Ovary (tissue), 9 donors: Measurements from ENCODE around the gene ATXN2. TPM values are rescaled to one million over a fixed set of nuclear protein-coding genes. Genes with fewer than 3 reads are reported as not detected.
"Not testable (repeated sequence)": the region's sequence is repeated elsewhere in the genome, so short reads cannot be mapped to it uniquely, and the experiment has no call there.

Experiments used
- DNase-seq, 5 donors: peaks; one replicate each; pipeline ENCODE4 v3.0.0-alpha.2; 2019 to 2020
- H3K27ac ChIP-seq, 2 donors: fragments of 200-600 bp; one replicate each; pipeline versions ENCODE4 v1.5.1 to v1.8.0; 2019 to 2022
- H3K27me3 ChIP-seq: fragments of 200-600 bp; one replicate; pipeline ENCODE4 v1.8.0; 2022
- H3K36me3 ChIP-seq: fragments of 200-600 bp; sonication (generic); one replicate; pipeline ENCODE4 v1.5.1; 2019
- H3K4me1 ChIP-seq: one replicate; pipeline ENCODE4 v1.8.1; 2013; ENCODE audit warnings: mild to moderate bottlenecking, moderate library complexity; ENCODE audit not compliant: insufficient read depth
- H3K4me3 ChIP-seq: fragments of 200-600 bp; sonication (generic); one replicate; pipeline ENCODE4 v1.5.1; 2017
- H3K9me3 ChIP-seq, 2 donors: fragments of 200-600 bp in 1 of 2; sonication (generic) in 1 of 2; one replicate each; pipeline versions ENCODE4 v1.5.1 to v1.8.1; 2013 to 2019; ENCODE audit warnings: mild to moderate bottlenecking in 1 of 2, moderate library complexity in 1 of 2
- CTCF ChIP-seq, 3 donors: fragments of 450-650 bp in 2 of 3; fragments of 200-600 bp in 1 of 3; IDR thresholded peaks; one replicate each; pipeline versions ENCODE4 v1.5.1 to v1.8.0; 2016 to 2022; ENCODE audit warnings: antibody characterized with exemption in 3 of 3, mild to moderate bottlenecking in 1 of 3
- EP300 ChIP-seq: sonication (generic); formaldehyde crosslinking; IDR thresholded peaks from one replicate; pipeline ENCODE4 v1.6.1; 2017; ENCODE audit warnings: antibody characterized with exemption
- POLR2A ChIP-seq: fragments of 450-650 bp; IDR thresholded peaks from one replicate; pipeline ENCODE4 v1.6.1; 2017; ENCODE audit warnings: antibody characterized with exemption, mild to moderate bottlenecking, moderate library complexity
- WGBS, 3 donors: extraction: QIAGEN DNeasy Blood & Tissue Kit in 1 of 3; methylation state at CpG; one replicate each; pipeline versions ENCODE4 v1.1.5 to v1.1.7; 2013 to 2017; 5-methylcytosine and 5-hydroxymethylcytosine counted together
- intact Hi-C, 4 donors: fragments of 100-400 bp; cut with DNase I; formaldehyde crosslinking; loops; one replicate each; pipeline versions ENCODE4 v1.11.0 to v1.15.1; 2022 to 2023
- polyA plus RNA-seq, 2 donors: library from polyadenylated mRNA; stranded (reverse); fragments of 200-250 nt in 1 of 2; fragments of 350-450 nt in 1 of 2; fragmentation: Illumina TruSeq in 1 of 2; extraction: RNeasy Lipid Tissue Mini Kit (QIAGEN cat#74804) in 1 of 2; gene quantifications; one replicate each; pipeline ENCODE4 v1.2.3, GENCODE V29; 2013 to 2014
- total RNA-seq, 7 donors: library from RNA; depleted of rRNA in 2 of 7; stranded (reverse); fragments of >200 nt in 2 of 7; fragmentation: NEBNext Ultra II Directional in 3 of 7; extraction: Animal tissue kit (Norgen Biotek cat#: 25700) in 3 of 7; gene quantifications; one replicate each; pipeline versions ENCODE4 v1.1.0 to v1.2.4, GENCODE V29; 2016 to 2023
- donor health status: DM: no; HTN: no; CAD: no; lungs with moderate emphysema.
- donor health status: DM: no; HTN: no; CAD: no.
- donor health status: Bipolar disorder and iron deficiency.
- donor health status: DM: yes; HTN: yes; CAD: no.
- donor health status: DM: no; HTN: no; CAD: no.
- donor health status: DM: yes; HTN: yes; CAD: no.

ATXN2 gene
- total and polyA plus RNA-seq, 9 donors, result 28.4 to 106 (median 60.9) TPM

DNA sequence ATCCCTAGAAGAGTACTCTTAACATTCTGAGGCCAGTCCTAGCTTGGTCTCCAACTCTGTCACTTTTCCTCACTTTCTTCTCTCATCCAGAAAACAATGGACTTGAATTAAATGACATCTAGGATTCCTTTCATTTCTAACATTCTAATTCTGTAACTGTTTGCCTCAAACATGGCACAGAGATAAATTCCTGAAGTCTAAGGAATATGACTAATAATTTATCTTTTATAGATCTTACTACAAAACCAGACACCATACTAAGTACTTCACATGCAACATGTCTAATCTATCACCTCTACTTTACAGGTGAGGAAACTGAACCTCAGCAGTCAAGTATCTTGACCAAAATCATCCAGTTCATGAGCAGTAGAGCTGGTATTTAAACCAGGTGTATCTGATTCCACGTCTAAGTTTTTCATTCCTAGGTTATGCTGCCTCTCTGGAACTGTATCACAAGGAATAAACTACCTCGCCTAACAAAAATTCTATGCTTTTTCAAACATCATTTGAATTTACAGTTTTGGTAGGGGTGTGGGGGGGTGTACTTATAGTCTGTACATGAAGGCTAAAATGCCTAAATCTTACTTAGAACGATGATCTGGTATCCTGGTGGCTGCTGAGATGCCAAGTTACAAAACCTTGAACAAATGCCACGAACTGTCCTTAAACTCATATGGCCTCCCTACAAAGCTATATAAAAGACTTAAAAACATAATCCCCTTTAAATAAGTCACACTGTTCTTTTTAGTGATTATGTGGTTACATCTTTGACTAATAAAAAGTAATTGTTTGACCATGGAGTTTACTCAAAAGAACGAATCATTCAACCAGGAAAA lies 41.6 kb downstream of the ATXN2 start:
- TF ChIP-seq POLR2A, result no peak
- no peak for TF ChIP-seq EP300
- TF ChIP-seq CTCF (IDR thresholded peaks at IDR 0.05), result no peak
- H3K4me3 ChIP-seq, result no peak overlapping the region
- H3K9me3 ChIP-seq, result no peaks in the 10 kb centered on the region
- intact Hi-C loops, result no loop called here
- WGBS, 3 donors, result 18 to 25% (median 18%) methylated on average over 5 of the region's 5 CpGs
- DNase-seq, result no peak
- H3K27ac ChIP-seq, result no peak overlapping the region
- H3K27me3 ChIP-seq, result no peaks in the 10 kb centered on the region
- H3K36me3 ChIP-seq, result no peaks in the 10 kb centered on the region
- peaks cover 6% of the 10 kb centered on the region for H3K4me1 ChIP-seq

DNA sequence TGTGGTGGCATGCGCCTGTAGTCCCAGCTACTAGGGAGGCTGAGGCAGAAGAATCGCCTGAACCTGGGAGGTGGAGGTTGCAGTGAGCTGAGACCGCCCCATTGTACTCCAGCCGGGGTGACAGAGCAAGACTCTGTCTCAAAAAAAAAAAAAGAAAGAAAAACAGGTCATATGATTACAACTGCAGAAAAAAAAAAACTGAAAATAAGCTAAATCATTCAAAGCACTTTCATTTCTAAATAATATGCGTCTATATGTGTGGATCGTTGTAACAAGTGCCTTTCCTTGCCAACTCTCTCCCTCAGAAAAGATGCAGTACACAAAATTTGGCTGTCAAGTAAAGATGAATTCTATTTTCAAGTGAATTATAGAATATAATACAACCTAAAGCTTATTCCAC lies 42.4 kb downstream of the ATXN2 start:
- Histone ChIP-seq H3K36me3 (no peaks in the 10 kb centered on the region), H3K9me3 (no peaks in the 10 kb centered on the region), H3K27me3 (no peaks in the 10 kb centered on the region), H3K27ac (no peak overlapping the region), H3K4me1 (peaks cover 1% of the 10 kb centered on the region), H3K4me3 (no peak overlapping the region)
- DNase-seq, result no peak
- TF ChIP-seq POLR2A (no peak), CTCF (IDR thresholded peaks at IDR 0.05) (no peak), EP300 (no peak)
- intact Hi-C loops, result no loop called here
- 62 to 70% (median 65%) methylated on average over 6 of the region's 6 CpGs for WGBS, 3 donors

DNA sequence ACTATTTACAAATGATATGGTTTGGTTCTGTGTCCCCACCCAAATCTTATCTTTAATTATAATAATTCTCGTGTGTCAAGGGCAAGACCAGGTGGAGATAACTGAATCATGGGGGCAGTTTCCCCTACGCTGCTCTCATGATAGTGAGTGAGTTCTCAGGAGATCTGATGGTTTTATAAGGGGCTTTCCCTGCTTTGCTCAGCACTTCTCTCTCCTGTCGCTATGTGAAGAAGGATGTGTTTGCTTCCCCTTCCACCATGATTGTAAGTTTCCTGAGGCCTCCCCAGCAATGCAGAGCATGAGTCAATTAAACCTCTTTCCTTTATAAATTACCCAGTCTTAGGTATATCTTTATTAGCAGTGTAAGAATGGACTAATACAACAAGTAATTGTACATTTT lies 43.8 kb downstream of the ATXN2 start:
- H3K9me3 ChIP-seq, H3K27ac ChIP-seq, H3K27me3 ChIP-seq, H3K36me3 ChIP-seq, H3K4me1 ChIP-seq, H3K4me3 ChIP-seq, intact Hi-C loops, DNase-seq: not testable (repeated sequence)
- WGBS, 3 donors, result 78 to 84% (median 82%) methylated on average over 3 of the region's 3 CpGs

DNA sequence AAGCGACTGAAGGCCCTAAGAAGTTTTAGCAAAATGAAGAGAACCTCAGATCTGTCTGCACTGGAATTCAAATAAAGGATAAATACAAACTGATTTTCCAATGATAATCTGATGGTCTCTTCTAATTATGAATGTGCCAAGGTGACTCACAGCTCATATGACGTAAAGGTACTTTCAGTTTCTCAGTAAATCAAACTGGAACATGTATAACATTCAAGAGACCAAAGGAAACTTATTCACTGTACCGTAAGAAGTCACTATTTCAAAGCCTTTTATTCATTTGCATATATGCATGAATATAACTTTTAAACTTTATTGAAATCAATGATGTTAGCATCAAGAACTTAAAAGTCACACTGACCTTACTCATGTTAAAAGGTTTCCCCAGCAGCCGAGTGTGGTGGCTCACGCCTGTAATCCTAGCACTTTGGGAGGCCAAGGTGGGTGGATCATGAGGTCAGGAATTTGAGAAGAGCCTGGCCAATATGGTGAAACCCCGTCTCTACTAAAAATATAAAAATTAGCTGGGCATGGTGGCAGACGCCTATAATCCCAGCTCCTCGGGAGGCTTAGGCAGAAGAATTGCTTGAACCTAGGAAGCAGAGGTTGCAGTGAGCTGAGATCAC lies 52.2 kb downstream of the ATXN2 start:
- H3K4me3 ChIP-seq, result no peak overlapping the region
- TF ChIP-seq POLR2A (no peak), EP300 (no peak), CTCF (IDR thresholded peaks at IDR 0.05) (no peak)
- H3K9me3 ChIP-seq, result no peaks in the 10 kb centered on the region
- no peaks in the 10 kb centered on the region for H3K27me3 ChIP-seq
- intact Hi-C loops, result no loop called here
- DNase-seq, result no peak
- no peaks in the 10 kb centered on the region for H3K4me1 ChIP-seq
- H3K27ac ChIP-seq, result no peak overlapping the region
- H3K36me3 ChIP-seq, result no peaks in the 10 kb centered on the region
- 94 to 95% (median 95%) methylated on average over 8 of the region's 8 CpGs for WGBS, 3 donors

DNA sequence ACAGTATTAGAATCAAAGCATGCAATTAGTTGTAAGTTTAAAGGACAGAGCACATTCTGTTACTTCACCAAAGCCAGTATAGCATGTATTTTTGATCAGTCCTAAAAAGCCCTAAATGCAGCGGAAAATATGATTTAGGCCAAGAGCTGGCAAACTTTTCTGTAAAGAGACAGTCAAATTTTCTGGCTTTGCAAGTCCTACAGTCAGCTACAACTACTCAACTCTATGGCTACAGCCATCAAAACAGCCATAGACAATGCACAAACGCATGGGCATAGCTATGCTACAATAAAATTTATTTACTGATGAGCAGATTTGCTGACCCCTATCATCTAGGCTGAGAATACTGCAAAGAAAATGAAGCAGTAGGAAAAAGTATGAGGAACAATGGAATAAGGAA lies 52.9 kb downstream of the ATXN2 start:
- WGBS, 3 donors, result 94 to 97% (median 94%) methylated on average over 2 of the region's 2 CpGs
- Histone ChIP-seq H3K9me3 (no peaks in the 10 kb centered on the region), H3K27me3 (no peaks in the 10 kb centered on the region), H3K27ac (no peak overlapping the region), H3K36me3 (no peaks in the 10 kb centered on the region), H3K4me1 (no peaks in the 10 kb centered on the region), H3K4me3 (no peak overlapping the region)
- no peak for TF ChIP-seq EP300
- TF ChIP-seq CTCF (IDR thresholded peaks at IDR 0.05), result no peak
- no peak for TF ChIP-seq POLR2A
- no peak for DNase-seq
- intact Hi-C loops, result no loop called here
